Ectodermal cell (in vitro differentiated cells): ENCODE data around the gene AP1B1.

Experiments used
- H3K27ac ChIP-seq: 2 replicates; pipeline ENCODE4 v1.7.0; 2013; ENCODE audit warnings: mild to moderate bottlenecking, low read depth, low read length; ENCODE audit not compliant: insufficient read depth, poor library complexity, severe bottlenecking
- H3K27me3 ChIP-seq: 2 replicates; pipeline ENCODE4 v1.7.0; 2013; ENCODE audit warnings: mild to moderate bottlenecking, low read length; ENCODE audit not compliant: insufficient read depth, control insufficient read depth, poor library complexity, severe bottlenecking
- H3K36me3 ChIP-seq: one replicate; pipeline ENCODE4 v1.7.0; 2013; ENCODE audit warnings: low read length; ENCODE audit not compliant: control insufficient read depth, insufficient read depth
- H3K4me1 ChIP-seq: one replicate; pipeline ENCODE4 v1.7.0; 2013; ENCODE audit warnings: low read length; ENCODE audit not compliant: control insufficient read depth, insufficient read depth
- H3K4me3 ChIP-seq: 2 replicates; pipeline ENCODE4 v1.7.0; 2013; ENCODE audit warnings: low read depth, low read length, control low read depth; ENCODE audit not compliant: insufficient read depth
- H3K9me3 ChIP-seq: 2 replicates; pipeline ENCODE4 v1.7.0; 2013; ENCODE audit warnings: mild to moderate bottlenecking, low read length, moderate library complexity; ENCODE audit not compliant: control insufficient read depth
- WGBS, 2 experiments: methylation state at CpG; one replicate each; pipeline ENCODE4 v1.1.7; 2013; ENCODE audit warnings: missing lambda C conversion rate in 2 of 2; 5-methylcytosine and 5-hydroxymethylcytosine counted together

AP1B1 gene

DNA sequence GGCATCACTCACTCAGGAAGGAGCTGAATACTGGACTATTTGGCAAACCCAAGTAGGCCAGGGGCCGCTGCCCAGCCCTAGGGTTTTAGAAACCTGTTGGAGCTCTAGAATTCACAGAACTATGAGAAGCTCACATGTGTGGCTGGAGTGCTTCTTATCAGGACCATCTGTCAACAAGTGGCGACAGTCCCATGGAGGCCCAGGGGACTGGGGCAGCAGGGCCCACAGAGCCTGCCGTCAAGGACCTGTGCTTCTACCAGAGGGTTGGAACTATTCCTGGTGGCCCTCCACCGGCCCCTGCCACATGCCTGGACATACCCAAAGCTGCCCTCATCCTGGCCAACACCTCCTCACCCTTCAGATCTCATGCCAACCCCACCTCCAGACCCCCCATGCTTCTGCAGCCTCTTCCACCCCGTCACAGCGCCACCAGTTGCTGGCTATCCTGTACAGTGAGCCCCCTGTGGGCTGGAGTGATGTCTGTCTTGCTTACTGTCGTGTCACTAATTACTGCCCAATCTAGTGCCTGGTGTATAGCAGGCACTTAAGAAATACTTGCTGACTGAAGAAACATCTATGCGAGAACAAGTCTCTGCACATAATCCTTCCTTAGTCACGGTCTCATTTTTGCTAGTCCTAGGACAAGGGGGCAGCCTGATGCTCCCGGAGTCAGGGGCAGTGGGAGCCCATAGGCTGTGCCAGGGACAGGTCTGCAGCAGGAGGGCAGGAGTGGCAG lies 45.6 kb downstream of the AP1B1 start:
- peaks cover 8% of the 10 kb centered on the region for H3K4me1 ChIP-seq
- H3K27ac ChIP-seq: no peak overlapping the region
- H3K27me3 ChIP-seq: no peaks in the 10 kb centered on the region
- no peaks in the 10 kb centered on the region for H3K9me3 ChIP-seq
- 94 to 96% methylated on average over 10 of the region's 10 CpGs for WGBS, 2 experiments
- H3K36me3 ChIP-seq: peaks cover 13% of the 10 kb centered on the region
- H3K4me3 ChIP-seq: no peak overlapping the region

DNA sequence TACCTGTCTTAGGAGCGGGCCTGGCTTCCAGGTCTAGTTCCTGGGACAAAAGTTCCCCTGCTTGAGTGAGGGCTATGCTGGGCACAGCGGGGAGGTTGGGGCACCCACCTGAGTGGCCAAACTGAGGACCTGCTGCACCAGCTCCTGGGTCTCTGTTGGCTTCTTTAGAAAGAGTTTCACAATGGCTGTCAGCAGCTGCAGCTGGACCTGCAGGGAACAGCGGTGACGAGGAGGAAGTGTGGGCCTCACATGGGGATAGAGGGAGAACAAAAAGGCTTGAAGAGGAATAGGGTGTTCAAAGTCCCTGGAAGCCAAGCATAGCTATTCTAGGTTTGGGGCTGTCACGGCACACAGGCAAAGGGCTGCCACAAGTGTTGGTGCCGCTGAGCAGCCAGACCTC lies 46.2 kb downstream of the AP1B1 start:
- H3K4me1 ChIP-seq: peaks cover 8% of the 10 kb centered on the region
- no peaks in the 10 kb centered on the region for H3K27me3 ChIP-seq
- H3K9me3 ChIP-seq: no peaks in the 10 kb centered on the region
- H3K27ac ChIP-seq: no peak overlapping the region
- H3K4me3 ChIP-seq: no peak overlapping the region
- 96% methylated on average over 6 of the region's 6 CpGs for WGBS, 2 experiments
- peaks cover 13% of the 10 kb centered on the region for H3K36me3 ChIP-seq

DNA sequence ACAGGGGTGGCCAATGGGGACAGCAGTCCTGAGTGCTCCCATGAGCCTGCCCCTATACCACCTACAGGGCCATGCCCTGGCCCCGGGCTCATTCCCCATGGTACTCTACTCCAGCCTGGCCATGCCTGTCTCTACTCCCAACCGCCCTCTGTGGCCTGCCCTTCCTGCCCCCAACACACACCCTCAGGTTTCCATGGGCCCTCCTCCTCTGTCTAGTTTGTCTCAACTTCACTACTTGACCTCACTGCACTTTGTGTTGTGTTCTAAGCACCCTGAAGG lies 46.6 kb downstream of the AP1B1 start:
- Histone ChIP-seq H3K9me3 (no peaks in the 10 kb centered on the region), H3K36me3 (peaks cover 13% of the 10 kb centered on the region), H3K27me3 (no peaks in the 10 kb centered on the region), H3K4me1 (peaks cover 4% of the 10 kb centered on the region), H3K27ac (no peak overlapping the region), H3K4me3 (no peak overlapping the region)
- WGBS, 2 experiments: 90 to 91% methylated on average over 2 of the region's 2 CpGs

DNA sequence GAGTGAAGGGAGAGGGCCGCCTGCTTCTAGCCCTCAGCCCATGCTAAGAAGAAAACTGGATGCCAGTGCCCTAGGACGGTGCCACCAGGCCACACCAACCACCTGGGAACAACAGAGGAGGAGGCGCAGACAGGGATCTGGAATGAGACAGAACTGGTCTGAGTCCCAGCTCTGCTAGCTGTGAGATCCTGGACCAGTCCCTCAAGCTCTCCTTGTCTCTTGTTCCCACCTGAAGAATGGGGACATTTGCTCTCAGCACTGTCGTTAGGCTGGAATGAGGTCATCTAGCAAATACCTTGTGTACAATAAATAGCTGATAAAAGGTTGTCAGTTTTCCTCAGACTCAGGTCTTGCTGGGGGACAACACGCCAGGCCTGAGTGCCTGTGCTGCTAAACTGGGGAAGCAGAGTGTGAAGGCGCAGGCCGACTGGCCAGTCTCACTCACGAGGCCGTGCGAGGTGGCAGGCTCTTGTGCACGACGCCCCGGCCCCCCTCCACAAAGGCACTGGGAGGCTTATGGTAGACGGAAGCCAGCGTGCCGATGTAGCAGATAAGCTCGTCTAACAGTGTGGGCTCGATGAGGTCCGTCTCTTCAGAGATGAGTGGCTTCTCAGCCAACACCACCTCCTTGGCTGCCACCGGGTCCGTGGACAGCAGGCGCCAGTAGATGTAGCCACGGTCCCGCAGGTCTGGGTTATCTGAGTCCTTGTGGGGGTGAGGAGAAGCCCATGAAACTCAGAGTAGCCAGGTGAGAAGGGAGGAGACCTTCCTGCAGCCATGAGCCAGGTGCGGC lies 47.1 kb downstream of the AP1B1 start:
- no peaks in the 10 kb centered on the region for H3K4me1 ChIP-seq
- WGBS, 2 experiments: 95% methylated on average over 25 of the region's 25 CpGs
- no peak overlapping the region for H3K4me3 ChIP-seq
- no peaks in the 10 kb centered on the region for H3K9me3 ChIP-seq
- H3K27me3 ChIP-seq: no peaks in the 10 kb centered on the region
- H3K36me3 ChIP-seq: peaks cover 13% of the 10 kb centered on the region
- H3K27ac ChIP-seq: no peak overlapping the region

DNA sequence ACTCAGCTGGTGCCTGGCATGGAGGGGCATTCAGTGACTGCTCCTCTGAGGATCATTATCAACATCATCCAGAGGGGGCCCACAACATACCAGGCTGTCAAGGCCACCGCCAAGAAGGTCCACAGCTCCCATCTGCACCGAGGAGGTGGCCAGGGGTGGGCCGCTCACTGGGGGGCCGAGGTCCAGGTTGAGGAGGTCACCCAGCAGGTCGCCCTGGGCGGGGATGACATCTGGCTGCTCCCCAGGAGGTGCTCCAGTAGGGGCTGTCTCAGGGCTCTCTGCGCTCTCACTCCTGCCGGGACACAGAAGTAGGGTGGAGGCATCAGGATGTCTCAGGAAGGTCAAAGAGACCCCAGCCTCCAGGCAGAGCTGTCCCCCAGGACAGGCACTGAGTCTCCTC lies 47.8 kb downstream of the AP1B1 start:
- Histone ChIP-seq H3K9me3 (no peaks in the 10 kb centered on the region), H3K4me1 (no peaks in the 10 kb centered on the region), H3K27ac (no peak overlapping the region), H3K4me3 (no peak overlapping the region), H3K36me3 (peaks cover 13% of the 10 kb centered on the region), H3K27me3 (no peaks in the 10 kb centered on the region)
- 96 to 97% methylated on average over 8 of the region's 8 CpGs for WGBS, 2 experiments

DNA sequence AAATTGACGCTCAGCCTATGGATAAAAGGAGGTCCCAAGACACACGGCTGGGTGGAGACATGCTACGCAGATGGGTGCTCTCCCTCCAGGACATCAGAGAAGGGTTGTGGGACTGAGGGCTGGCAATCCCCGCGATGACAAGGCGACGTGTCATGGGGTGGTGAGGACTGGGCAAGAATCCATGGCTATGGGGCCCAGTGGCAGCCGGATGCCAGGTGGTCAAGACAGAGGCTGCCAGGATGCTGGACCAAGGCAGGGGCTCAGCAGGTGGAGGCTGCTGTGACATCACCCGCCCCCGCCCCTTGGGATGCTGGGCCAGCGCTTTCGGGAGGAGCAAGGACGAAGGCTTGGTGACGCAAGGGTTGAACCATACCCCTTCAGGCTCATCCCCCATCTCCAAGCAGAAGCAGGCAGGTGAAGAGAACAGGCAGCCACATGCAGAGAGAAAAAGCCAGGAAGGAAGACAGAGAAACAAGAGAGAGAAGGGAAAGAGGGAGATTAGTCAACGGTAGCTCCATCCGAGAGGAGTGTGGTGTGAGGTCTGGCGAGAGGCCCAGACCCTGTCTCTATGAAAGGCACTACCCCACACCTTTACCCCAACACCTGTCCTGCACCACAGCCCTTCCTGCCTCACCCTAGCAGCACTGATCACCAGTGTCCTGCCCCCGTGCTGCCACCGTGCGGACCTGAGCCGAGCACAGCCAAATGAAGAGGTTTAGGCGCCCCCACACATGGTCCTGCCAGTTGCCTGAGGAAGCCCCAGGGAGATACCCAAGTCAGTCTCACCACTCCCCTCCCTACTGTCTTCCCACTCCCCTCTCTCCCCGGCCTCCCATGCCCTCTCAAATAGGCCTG lies 48.8 kb downstream of the AP1B1 start:
- Histone ChIP-seq H3K4me3 (no peak overlapping the region), H3K27me3 (no peaks in the 10 kb centered on the region), H3K9me3 (no peaks in the 10 kb centered on the region), H3K36me3 (peaks cover 13% of the 10 kb centered on the region), H3K4me1 (no peaks in the 10 kb centered on the region), H3K27ac (no peak overlapping the region)
- WGBS, 2 experiments: 95 to 96% methylated on average over 23 of the region's 23 CpGs

DNA sequence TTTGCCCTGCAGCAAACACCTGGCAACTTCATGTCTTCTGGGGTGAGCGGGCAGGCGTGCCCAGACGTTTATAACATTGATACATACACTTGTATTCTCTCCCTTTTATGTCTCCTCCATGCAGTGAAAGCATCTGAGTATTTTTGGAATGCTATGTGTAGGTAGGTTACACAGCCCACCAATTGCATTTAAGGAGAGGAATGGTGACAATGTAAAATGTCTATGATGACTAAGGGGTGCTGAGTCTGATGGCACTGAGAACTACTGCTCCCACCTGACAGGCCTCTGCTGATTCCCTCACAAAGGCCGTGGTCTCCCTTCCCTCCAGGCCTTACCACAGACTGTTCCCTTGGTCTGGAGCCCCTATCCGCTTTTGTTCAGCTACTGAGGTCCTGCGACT lies 50.0 kb downstream of the AP1B1 start:
- Histone ChIP-seq H3K9me3 (no peaks in the 10 kb centered on the region), H3K27ac (no peak overlapping the region), H3K27me3 (no peaks in the 10 kb centered on the region), H3K4me3 (no peak overlapping the region), H3K4me1 (no peaks in the 10 kb centered on the region), H3K36me3 (peaks cover 13% of the 10 kb centered on the region)
- 95 to 97% methylated on average over 6 of the region's 6 CpGs for WGBS, 2 experiments

DNA sequence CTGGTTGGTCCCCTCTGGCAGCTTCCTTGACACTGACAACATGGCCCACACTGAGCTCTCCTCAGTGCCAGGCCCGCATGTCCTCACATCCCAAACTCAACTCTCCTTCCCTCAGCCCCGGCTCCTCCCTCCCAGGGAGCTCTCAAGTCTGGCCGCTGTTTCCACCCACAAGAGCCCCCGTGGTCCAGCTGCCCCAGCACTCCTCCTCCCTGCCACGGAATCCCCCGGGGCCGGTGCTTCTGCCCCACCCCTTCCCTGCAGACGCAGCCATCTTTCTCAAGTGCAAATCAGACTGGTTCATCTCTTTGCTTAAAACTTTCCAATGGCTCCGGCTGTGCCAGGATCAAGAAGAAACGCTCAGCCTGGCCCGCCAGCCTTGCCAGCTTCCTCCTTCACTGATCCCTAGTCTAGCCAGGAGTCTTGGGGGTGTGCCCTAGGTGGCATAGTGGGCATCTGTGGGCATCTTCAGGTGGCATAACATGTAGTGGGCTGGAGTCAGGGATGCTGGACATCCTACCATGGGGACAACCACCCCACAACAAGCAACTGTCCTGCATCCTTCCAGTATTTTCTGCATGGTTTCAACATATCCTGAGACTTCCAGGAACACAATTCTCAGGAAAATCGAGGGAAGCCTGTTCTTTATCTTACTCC lies 50.6 kb downstream of the AP1B1 start:
- Histone ChIP-seq H3K27ac (no peak overlapping the region), H3K27me3 (no peaks in the 10 kb centered on the region), H3K9me3 (no peaks in the 10 kb centered on the region), H3K4me3 (no peak overlapping the region), H3K4me1 (no peaks in the 10 kb centered on the region), H3K36me3 (peaks cover 13% of the 10 kb centered on the region)
- WGBS, 2 experiments: 92 to 94% methylated on average over 12 of the region's 12 CpGs

DNA sequence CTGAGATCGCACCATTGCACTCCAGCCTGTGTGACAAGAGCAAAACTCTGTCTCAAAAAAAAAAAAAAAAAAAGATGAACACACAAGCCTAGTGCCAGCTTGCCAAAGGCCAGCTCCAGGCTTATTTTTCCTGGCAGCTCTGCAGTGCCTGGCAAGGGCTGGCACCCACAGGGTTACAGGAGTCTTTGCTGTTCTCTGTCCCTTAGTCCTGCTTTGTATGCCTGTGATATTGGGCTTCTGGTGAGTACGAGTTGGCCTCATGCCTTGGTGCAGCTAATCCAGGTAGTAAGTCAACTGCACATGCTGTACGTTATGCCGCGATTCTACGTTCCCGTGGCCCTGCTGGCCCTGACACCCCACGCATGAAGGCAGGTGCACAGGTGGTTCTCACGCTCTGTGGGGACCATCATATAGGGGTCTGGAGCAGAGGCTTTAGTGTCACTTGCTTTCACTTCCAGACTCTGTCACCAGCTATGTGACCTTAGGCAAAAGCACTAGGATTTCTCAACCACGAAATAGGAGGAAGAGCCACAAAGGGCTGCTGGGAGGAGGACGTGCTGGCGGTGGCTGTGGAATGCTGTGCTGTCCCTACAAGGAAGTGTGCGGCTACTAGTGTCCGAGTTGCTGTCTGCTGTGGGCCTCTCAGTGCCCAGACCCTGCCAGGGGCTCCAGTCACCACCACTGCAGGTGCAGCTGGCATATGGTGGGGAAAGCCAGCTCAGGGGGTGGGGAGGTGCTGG lies 51.4 kb downstream of the AP1B1 start:
- Histone ChIP-seq H3K4me1 (no peaks in the 10 kb centered on the region), H3K9me3 (no peaks in the 10 kb centered on the region), H3K27me3 (no peaks in the 10 kb centered on the region), H3K27ac (no peak overlapping the region), H3K4me3 (no peak overlapping the region), H3K36me3 (peaks cover 8% of the 10 kb centered on the region)
- 95 to 96% methylated on average over 14 of the region's 14 CpGs for WGBS, 2 experiments
